ENCODE results near the gene NRG3. TPM values are rescaled to one million over a fixed set of nuclear protein-coding genes. Genes with fewer than 3 reads are reported as not detected.

Gene NRG3
- total RNA-seq, 1 experiment from 2014 or later = 0.08 TPM

GRCh38 chr10:82452046-82452445 is 577.1 kb downstream of the NRG3 start:
- Histone ChIP-seq H3K9me3 (ENCODE audit: control insufficient read depth, insufficient read depth, low read depth, low read length) (no peaks in the 10 kb centered on the region), H3K27ac (ENCODE audit: low read length) (no peak overlapping the region), H3K4me3 (ENCODE audit: low read depth in 2 of 2, low read length in 2 of 2) (no peak overlapping the region), H3K36me3 (ENCODE audit: control insufficient read depth, insufficient read depth, low read length) (no peaks in the 10 kb centered on the region), H3K4me1 (ENCODE audit: control insufficient read depth, insufficient read depth, low read length) (no peaks in the 10 kb centered on the region), H3K27me3 (ENCODE audit: control insufficient read depth, insufficient read depth, low read length) (no peaks in the 10 kb centered on the region)
- intact Hi-C loops (cut with micrococcal nuclease; ENCODE audit: unreplicated experiment) = loop anchor here (10.0 kb wide), 1 partner anchor 1043 kb away; no protein-coding TSS in a partner anchor
- in situ Hi-C loops (cut with HindIII; ENCODE audit: low pct_unique_long_range_greater_than_20kb, low sequenced_read_pairs) = no loop called here
- ATAC-seq (no peak), DNase-seq (ENCODE audit: low read depth, low spot score) (no peak)
- no TSS peak for BruUV-seq (replicated peaks)
- ChIA-PET POLR2A (no interaction called here), CTCF (no interaction called here)
- TF ChIP-seq TCF7L2 (IDR thresholded peaks at IDR 0.05; ENCODE audit: low read depth, low read length) (no peak), POLR2AphosphoS5 (IDR thresholded peaks at IDR 0.05; ENCODE audit: low read depth, low read length) (no peak), SIN3A (IDR thresholded peaks at IDR 0.05; ENCODE audit: borderline replicate concordance, insufficient read depth, low read depth, low read length) (no peak), CTCF (IDR thresholded peaks at IDR 0.05) (no peak)

GRCh38 chr10:82452676-82453075 is 577.7 kb downstream of the NRG3 start:
- intact Hi-C loops (cut with micrococcal nuclease; ENCODE audit: unreplicated experiment) = loop anchor here (10.0 kb wide), 1 partner anchor 1042 kb away; no protein-coding TSS in a partner anchor
- no peaks in the 10 kb centered on the region for H3K4me1 ChIP-seq (ENCODE audit: control insufficient read depth, insufficient read depth, low read length)
- no peak for ATAC-seq
- ChIA-PET CTCF (no interaction called here), POLR2A (no interaction called here)
- H3K9me3 ChIP-seq (ENCODE audit: control insufficient read depth, insufficient read depth, low read depth, low read length) = no peaks in the 10 kb centered on the region
- in situ Hi-C loops (cut with HindIII; ENCODE audit: low pct_unique_long_range_greater_than_20kb, low sequenced_read_pairs) = no loop called here
- no TSS peak for BruUV-seq (replicated peaks)
- no peaks in the 10 kb centered on the region for H3K36me3 ChIP-seq (ENCODE audit: control insufficient read depth, insufficient read depth, low read length)
- DNase-seq (ENCODE audit: low read depth, low spot score) = no peak
- no peaks in the 10 kb centered on the region for H3K27me3 ChIP-seq (ENCODE audit: control insufficient read depth, insufficient read depth, low read length)
- no peak overlapping the region for H3K4me3 ChIP-seq (ENCODE audit: low read depth in 2 of 2, low read length in 2 of 2)
- no peak overlapping the region for H3K27ac ChIP-seq (ENCODE audit: low read length)
- TF ChIP-seq POLR2AphosphoS5 (IDR thresholded peaks at IDR 0.05; ENCODE audit: low read depth, low read length) = no peak

GRCh38 chr10:82453678-82454293 is 578.8 kb downstream of the NRG3 start:
- Histone ChIP-seq H3K4me3 (ENCODE audit: low read depth in 2 of 2, low read length in 2 of 2) (no peak overlapping the region), H3K27me3 (ENCODE audit: control insufficient read depth, insufficient read depth, low read length) (no peaks in the 10 kb centered on the region), H3K27ac (ENCODE audit: low read length) (no peak overlapping the region), H3K36me3 (ENCODE audit: control insufficient read depth, insufficient read depth, low read length) (no peaks in the 10 kb centered on the region), H3K4me1 (ENCODE audit: control insufficient read depth, insufficient read depth, low read length) (no peaks in the 10 kb centered on the region), H3K9me3 (ENCODE audit: control insufficient read depth, insufficient read depth, low read depth, low read length) (no peaks in the 10 kb centered on the region)
- no peak for DNase-seq (ENCODE audit: low read depth, low spot score)
- ChIA-PET CTCF (interaction anchor here (0.6 kb wide), 1 partner anchor 361 kb away, joined by 7 read pairs; no protein-coding TSS in a partner anchor), POLR2A (no interaction called here)
- TF ChIP-seq REST (IDR thresholded peaks at IDR 0.05; ENCODE audit: insufficient read depth in 1 of 2, low read depth in 2 of 2, low read length in 1 of 2) = no peak
- no peak for TF ChIP-seq POLR2AphosphoS5 (IDR thresholded peaks at IDR 0.05; ENCODE audit: low read depth, low read length)
- no peak for TF ChIP-seq SIN3A (IDR thresholded peaks at IDR 0.05; ENCODE audit: borderline replicate concordance, insufficient read depth, low read depth, low read length)
- no peak for TF ChIP-seq CTCF (IDR thresholded peaks at IDR 0.05)
- no peak for TF ChIP-seq TCF7L2 (IDR thresholded peaks at IDR 0.05; ENCODE audit: low read depth, low read length)
- no peak for ATAC-seq
- in situ Hi-C loops (cut with HindIII; ENCODE audit: low pct_unique_long_range_greater_than_20kb, low sequenced_read_pairs) = no loop called here
- intact Hi-C loops (cut with micrococcal nuclease; ENCODE audit: unreplicated experiment) = loop anchor here (10.0 kb wide), 1 partner anchor 1041 kb away; no protein-coding TSS in a partner anchor
- no TSS peak for BruUV-seq (replicated peaks)

All from Panc1 (cell line).